Fibroblast of skin of scalp (primary cell): ENCODE results near the gene IGF2.

ENCODE experiments used
- DNase-seq: peaks from one replicate; pipeline ENCODE4 v3.0.0-alpha.2; 2013

The IGF2 gene

GRCh38 chr11:2102132-2102882, 36.9 kb downstream of the IGF2 start:
- DNase-seq: no peak

GRCh38 chr11:2101171-2101675, 38.0 kb downstream of the IGF2 start:
- no peak for DNase-seq

- DNase-seq: peak; percentile 17
These were observed 38.6 kb downstream of the IGF2 start for GRCh38 chr11:2100361-2101170.

- no peak for DNase-seq
These were observed 39.5 kb downstream of the IGF2 start for GRCh38 chr11:2099516-2100349.

- no peak for DNase-seq
These were observed 40.3 kb downstream of the IGF2 start for GRCh38 chr11:2098691-2099515.

- DNase-seq: no peak
These were observed 41.0 kb downstream of the IGF2 start for GRCh38 chr11:2097998-2098690.

- peak; percentile 94 for DNase-seq
These were observed 41.7 kb downstream of the IGF2 start for GRCh38 chr11:2097356-2097997.

GRCh38 chr11:2096919-2097301, 42.3 kb downstream of the IGF2 start:
- DNase-seq: peak; percentile 44

GRCh38 chr11:2096011-2096918, 42.9 kb downstream of the IGF2 start:
- peak; percentile 94 for DNase-seq

GRCh38 chr11:2095542-2095941, 43.6 kb downstream of the IGF2 start:
- no peak for DNase-seq

GRCh38 chr11:2095198-2095520, 44.0 kb downstream of the IGF2 start:
- no peak for DNase-seq

- DNase-seq: no peak
These were observed 44.6 kb downstream of the IGF2 start for GRCh38 chr11:2094354-2095197.

GRCh38 chr11:2093575-2094353, 45.4 kb downstream of the IGF2 start:
- no peak for DNase-seq

GRCh38 chr11:2092956-2093412, 46.2 kb downstream of the IGF2 start:
- DNase-seq: peak; percentile 66

GRCh38 chr11:2092464-2092910, 46.7 kb downstream of the IGF2 start:
- DNase-seq: no peak

GRCh38 chr11:2091786-2092463, 47.3 kb downstream of the IGF2 start:
- no peak for DNase-seq

GRCh38 chr11:2091112-2091746, 48.0 kb downstream of the IGF2 start:
- no peak for DNase-seq
